ENCODE measurements around the gene SLC12A6. TPM values are rescaled to one million over a fixed set of nuclear protein-coding genes. Genes with fewer than 3 reads are reported as not detected.

SLC12A6 gene
- total and polyA plus RNA-seq, 2 of the 13 experiments (the other 11 are each of a cell fraction or from before 2014, with no cell fraction given) = 15.2 to 30.1 TPM

DNA sequence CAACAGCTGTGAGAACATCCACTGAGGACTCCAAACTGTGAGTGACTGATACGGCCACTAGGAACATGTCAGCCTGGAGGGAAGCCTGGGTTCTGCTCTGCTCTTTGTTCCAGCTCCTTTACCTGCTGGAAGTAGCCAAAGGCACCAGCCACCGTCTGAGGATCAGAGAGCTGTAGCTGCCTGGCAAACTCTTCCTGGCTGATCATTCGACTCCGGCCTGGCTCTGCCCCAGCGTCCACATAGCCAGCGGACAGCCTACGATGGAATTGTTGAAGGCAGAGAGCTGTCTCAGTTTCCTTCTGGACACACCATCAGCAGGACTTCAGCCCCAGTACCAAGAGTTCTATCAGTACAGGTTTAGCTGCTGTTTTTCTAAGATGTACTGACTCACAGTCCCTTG is 23.7 kb upstream of the SLC12A6 start:
- WGBS (ENCODE audit: low lambda C conversion rate) = 100% methylated on average over 1 of the region's 7 CpGs
- TF ChIP-seq, protein P1, sequence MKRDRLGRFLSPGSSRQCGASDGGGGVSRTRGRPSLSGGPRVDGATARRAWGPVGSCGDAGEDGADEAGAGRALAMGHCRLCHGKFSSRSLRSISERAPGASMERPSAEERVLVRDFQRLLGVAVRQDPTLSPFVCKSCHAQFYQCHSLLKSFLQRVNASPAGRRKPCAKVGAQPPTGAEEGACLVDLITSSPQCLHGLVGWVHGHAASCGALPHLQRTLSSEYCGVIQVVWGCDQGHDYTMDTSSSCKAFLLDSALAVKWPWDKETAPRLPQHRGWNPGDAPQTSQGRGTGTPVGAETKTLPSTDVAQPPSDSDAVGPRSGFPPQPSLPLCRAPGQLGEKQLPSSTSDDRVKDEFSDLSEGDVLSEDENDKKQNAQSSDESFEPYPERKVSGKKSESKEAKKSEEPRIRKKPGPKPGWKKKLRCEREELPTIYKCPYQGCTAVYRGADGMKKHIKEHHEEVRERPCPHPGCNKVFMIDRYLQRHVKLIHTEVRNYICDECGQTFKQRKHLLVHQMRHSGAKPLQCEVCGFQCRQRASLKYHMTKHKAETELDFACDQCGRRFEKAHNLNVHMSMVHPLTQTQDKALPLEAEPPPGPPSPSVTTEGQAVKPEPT (CRISPR knock-in tag; IDR thresholded peaks at IDR 0.05; ENCODE audit: low read depth) = no peak
- TF ChIP-seq, protein P2, sequence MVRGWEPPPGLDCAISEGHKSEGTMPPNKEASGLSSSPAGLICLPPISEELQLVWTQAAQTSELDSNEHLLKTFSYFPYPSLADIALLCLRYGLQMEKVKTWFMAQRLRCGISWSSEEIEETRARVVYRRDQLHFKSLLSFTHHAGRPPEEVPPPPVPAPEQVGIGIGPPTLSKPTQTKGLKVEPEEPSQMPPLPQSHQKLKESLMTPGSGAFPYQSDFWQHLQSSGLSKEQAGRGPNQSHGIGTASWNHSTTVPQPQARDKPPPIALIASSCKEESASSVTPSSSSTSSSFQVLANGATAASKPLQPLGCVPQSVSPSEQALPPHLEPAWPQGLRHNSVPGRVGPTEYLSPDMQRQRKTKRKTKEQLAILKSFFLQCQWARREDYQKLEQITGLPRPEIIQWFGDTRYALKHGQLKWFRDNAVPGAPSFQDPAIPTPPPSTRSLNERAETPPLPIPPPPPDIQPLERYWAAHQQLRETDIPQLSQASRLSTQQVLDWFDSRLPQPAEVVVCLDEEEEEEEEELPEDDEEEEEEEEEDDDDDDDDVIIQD (CRISPR knock-in tag; IDR thresholded peaks at IDR 0.05; ENCODE audit: low read depth) = no peak
- TF ChIP-seq FOSL2 (CRISPR knock-in tag; IDR thresholded peaks at IDR 0.05) (no peak), ZSCAN31 (CRISPR knock-in tag; IDR thresholded peaks at IDR 0.05; ENCODE audit: low read depth) (no peak), ZNF382 (CRISPR knock-in tag; IDR thresholded peaks at IDR 0.05; ENCODE audit: borderline replicate concordance) (no peak), MYNN (CRISPR knock-in tag; IDR thresholded peaks at IDR 0.05; ENCODE audit: low read depth) (no peak), SAFB2 (CRISPR knock-in tag; IDR thresholded peaks at IDR 0.05; ENCODE audit: borderline replicate concordance, low read depth) (no peak), TCF7 (IDR thresholded peaks at IDR 0.05; ENCODE audit: low read depth) (no peak), ZNF431 (CRISPR knock-in tag; IDR thresholded peaks at IDR 0.05; ENCODE audit: borderline replicate concordance, low read depth) (no peak), KAT7 (CRISPR knock-in tag; IDR thresholded peaks at IDR 0.05; ENCODE audit: borderline replicate concordance) (no peak), MXI1 (IDR thresholded peaks at IDR 0.05; ENCODE audit: borderline replicate concordance, low read depth, low read length) (no peak), ZKSCAN5 (CRISPR knock-in tag; IDR thresholded peaks at IDR 0.05) (no peak), MYC (CRISPR knock-in tag; IDR thresholded peaks at IDR 0.05; ENCODE audit: borderline replicate concordance) (no peak), ZFP41 (CRISPR knock-in tag; IDR thresholded peaks at IDR 0.05; ENCODE audit: borderline replicate concordance) (no peak), ZNF207 (IDR thresholded peaks at IDR 0.05; ENCODE audit: borderline replicate concordance) (no peak)
- TF ChIP-seq, protein P3, sequence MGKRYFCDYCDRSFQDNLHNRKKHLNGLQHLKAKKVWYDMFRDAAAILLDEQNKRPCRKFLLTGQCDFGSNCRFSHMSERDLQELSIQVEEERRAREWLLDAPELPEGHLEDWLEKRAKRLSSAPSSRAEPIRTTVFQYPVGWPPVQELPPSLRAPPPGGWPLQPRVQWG (CRISPR knock-in tag; IDR thresholded peaks at IDR 0.05; ENCODE audit: borderline replicate concordance, low read depth) = no peak
- TF ChIP-seq, protein P4, sequence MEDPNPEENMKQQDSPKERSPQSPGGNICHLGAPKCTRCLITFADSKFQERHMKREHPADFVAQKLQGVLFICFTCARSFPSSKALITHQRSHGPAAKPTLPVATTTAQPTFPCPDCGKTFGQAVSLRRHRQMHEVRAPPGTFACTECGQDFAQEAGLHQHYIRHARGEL (CRISPR knock-in tag; IDR thresholded peaks at IDR 0.05) = no peak
- TF ChIP-seq, protein P5, sequence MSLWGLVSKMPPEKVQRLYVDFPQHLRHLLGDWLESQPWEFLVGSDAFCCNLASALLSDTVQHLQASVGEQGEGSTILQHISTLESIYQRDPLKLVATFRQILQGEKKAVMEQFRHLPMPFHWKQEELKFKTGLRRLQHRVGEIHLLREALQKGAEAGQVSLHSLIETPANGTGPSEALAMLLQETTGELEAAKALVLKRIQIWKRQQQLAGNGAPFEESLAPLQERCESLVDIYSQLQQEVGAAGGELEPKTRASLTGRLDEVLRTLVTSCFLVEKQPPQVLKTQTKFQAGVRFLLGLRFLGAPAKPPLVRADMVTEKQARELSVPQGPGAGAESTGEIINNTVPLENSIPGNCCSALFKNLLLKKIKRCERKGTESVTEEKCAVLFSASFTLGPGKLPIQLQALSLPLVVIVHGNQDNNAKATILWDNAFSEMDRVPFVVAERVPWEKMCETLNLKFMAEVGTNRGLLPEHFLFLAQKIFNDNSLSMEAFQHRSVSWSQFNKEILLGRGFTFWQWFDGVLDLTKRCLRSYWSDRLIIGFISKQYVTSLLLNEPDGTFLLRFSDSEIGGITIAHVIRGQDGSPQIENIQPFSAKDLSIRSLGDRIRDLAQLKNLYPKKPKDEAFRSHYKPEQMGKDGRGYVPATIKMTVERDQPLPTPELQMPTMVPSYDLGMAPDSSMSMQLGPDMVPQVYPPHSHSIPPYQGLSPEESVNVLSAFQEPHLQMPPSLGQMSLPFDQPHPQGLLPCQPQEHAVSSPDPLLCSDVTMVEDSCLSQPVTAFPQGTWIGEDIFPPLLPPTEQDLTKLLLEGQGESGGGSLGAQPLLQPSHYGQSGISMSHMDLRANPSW (CRISPR knock-in tag; IDR thresholded peaks at IDR 0.05; ENCODE audit: borderline replicate concordance) = no peak
- Histone ChIP-seq H2AFZ (ENCODE audit: low read length) (no peak overlapping the region), H3K4me1 (ENCODE audit: insufficient read depth, low read length) (peaks cover 11% of the 10 kb centered on the region), H3K27me3 (ENCODE audit: control insufficient read depth in 1 of 2, insufficient read depth in 2 of 2, low read length in 2 of 2) (no peaks in the 10 kb centered on the region), H3K27ac (ENCODE audit: extremely low read length, insufficient read depth, low read length) (no peak overlapping the region), H3K9ac (ENCODE audit: insufficient read depth, low read depth, low read length) (no peak overlapping the region), H3K9me3 (ENCODE audit: low read length) (no peaks in the 10 kb centered on the region), H3K36me3 (replicated peaks in 1 of 2; ENCODE audit: control insufficient read depth in 1 of 2, insufficient read depth in 2 of 2, low read length in 2 of 2) (peaks cover 3 to 7% of the 10 kb centered on the region in 2 experiments; a peak in 3 of 5 replicates), H3K4me3 (replicated peaks in 1 of 3; ENCODE audit: insufficient read depth in 1 of 3, low read depth in 2 of 3, low read length in 3 of 3) (no peak overlapping the region), H3K4me2 (ENCODE audit: low read depth, low read length) (no peak overlapping the region), H3K79me2 (ENCODE audit: insufficient read depth, low read length) (peaks cover 2% of the 10 kb centered on the region), H4K20me1 (ENCODE audit: insufficient read depth, low read length) (no peaks in the 10 kb centered on the region)
- ATAC-seq (no peak), DNase-seq (ENCODE audit: low spot score) (no peak), FAIRE-seq (no peak)
- ChIA-PET CTCF (ENCODE audit: low intra/inter-chr PET ratio, low total read pairs) (no interaction called here), POLR2A (no interaction called here)
- intact Hi-C loops (cut with micrococcal nuclease; ENCODE audit: unreplicated experiment) (no loop called here), in situ Hi-C loops (cut with HindIII; ENCODE audit: extremely low pct_ligation_motif_present, low pct_unique_long_range_greater_than_20kb) (loop anchor here (10.0 to 25.0 kb wide), 2 partner anchors 74 to 299 kb away; partner anchors contain the start of gene GOLGA8A)
- BruUV-seq (replicated peaks) = no TSS peak

Data from HepG2 (cell line).